ENCODE data around the gene MYBPC2.

MYBPC2 gene

GRCh38 chr19:50512999-50513745, 80.5 kb downstream of the MYBPC2 start:
- Histone ChIP-seq H3K9me3 (ENCODE audit: low read depth, low read length) (no peaks in the 10 kb centered on the region), H3K27ac (no peak overlapping the region), H3K9ac (ENCODE audit: insufficient read length) (no peak overlapping the region), H3K36me3 (ENCODE audit: insufficient read depth, low read length) (peaks cover 6% of the 10 kb centered on the region; the same call in 1 of the 2 replicates), H3K4me3 (no peak overlapping the region)
- TF ChIP-seq FOXP2 (optimal IDR thresholded peaks at IDR 0.05; ENCODE audit: control extremely low read depth, extremely low read length, insufficient read depth) = no peak
- no peak for TF ChIP-seq POLR2AphosphoS5 (IDR thresholded peaks at IDR 0.05; ENCODE audit: borderline replicate concordance, low read depth, low read length)
- no peak for TF ChIP-seq EZH2 (IDR thresholded peaks at IDR 0.05)
- no peak for DNase-seq (ENCODE audit: low read depth, low spot score)

DNA sequence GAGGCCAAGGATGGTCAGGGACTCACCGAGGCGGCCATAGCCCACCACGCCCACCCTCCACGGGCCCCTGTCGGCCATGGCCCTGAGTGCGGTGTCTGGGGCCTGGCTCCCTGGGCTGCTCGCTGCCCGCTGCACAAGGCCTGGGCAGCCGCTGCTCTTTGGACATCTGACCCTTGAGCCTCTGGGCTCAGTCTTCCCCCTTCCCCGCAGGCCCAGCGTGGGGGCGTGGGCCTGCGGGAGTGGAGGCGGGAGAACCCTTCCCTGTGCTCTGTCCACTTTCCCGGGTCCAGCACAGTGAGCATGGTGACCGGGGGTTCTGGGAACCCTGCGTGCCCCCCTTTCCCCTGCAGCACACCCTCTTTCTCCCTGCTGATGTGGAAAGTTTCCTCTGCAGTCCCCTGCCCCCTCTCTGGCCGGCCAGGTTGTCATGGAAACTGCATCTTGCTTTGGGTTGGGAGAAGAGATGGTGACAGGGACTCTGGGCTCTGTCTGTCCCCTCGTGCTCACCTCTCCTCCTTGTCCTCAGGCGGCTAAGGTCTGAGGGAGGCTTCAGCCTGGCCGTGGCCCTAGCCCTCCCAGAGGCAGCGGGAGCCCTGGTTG, 81.2 kb downstream of the MYBPC2 start, which contains the start of gene ASPDH:
Gene ASPDH (minus strand): TSS at position 168 of the 600 bp plus-strand sequence. CDS start 90 bp downstream, at position 78.
- no peak for DNase-seq (ENCODE audit: low read depth, low spot score)
- no peak within 1 kb of the TSS for H3K9ac ChIP-seq (ENCODE audit: insufficient read length)
- no peak within 1 kb of the TSS for H3K27ac ChIP-seq

DNA sequence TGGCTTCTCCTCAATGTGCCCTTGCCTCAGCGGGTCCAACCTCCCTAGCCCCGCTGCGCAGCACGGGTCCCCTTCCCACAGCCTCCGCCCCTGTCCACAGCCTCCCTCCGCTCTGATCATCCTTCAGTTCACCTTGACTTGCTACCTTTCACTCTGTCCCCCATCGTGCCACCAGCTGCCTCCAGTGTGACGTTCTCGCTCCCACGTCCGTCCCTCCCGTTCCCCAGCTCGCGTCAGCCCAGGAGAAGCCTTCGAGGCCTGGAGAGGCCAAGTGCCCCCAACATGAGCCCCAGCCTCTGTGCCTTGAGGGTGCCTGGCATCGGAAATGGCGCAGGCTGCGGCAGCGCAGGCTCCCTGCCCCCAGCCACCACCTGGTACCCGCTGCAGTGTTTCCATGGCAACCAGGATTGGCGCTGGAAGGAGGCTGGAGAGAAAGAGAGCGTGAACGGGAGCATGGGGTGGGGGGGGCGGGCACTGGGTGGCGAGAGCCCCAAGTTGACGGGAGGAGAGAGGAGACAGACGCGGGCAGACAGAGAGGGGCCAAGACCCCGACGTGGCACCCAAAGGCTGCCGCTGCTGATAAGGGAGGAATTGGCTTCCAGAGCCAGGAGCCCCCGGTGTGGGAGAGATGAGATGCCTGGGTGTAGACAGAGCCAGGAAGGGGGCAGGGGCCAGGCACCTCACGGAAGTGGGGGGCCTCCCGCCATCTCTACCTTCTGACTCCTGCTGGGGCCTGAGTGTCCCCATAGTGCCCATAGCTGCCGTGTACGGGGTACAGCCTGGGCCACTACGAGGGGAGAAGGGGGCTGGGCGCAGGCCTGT, 81.9 kb downstream of the MYBPC2 start:
- Histone ChIP-seq H3K36me3 (ENCODE audit: insufficient read depth, low read length) (peaks cover 16% of the 10 kb centered on the region; the same call in 1 of the 2 replicates), H3K4me3 (no peak overlapping the region), H3K27ac (no peak overlapping the region), H3K9me3 (ENCODE audit: low read depth, low read length) (no peaks in the 10 kb centered on the region), H3K9ac (ENCODE audit: insufficient read length) (no peak overlapping the region)
- no peak for TF ChIP-seq POLR2AphosphoS5 (IDR thresholded peaks at IDR 0.05; ENCODE audit: borderline replicate concordance, low read depth, low read length)
- no peak for TF ChIP-seq EZH2 (IDR thresholded peaks at IDR 0.05)
- no peak for DNase-seq (ENCODE audit: low read depth, low spot score)

More for the DNA sequence above, 81.2 kb downstream of the MYBPC2 start, which contains the start of gene ASPDH:
- no peak within 1 kb of the TSS for H3K4me3 ChIP-seq
- no peak for TF ChIP-seq FOXP2 (optimal IDR thresholded peaks at IDR 0.05; ENCODE audit: control extremely low read depth, extremely low read length, insufficient read depth)
- TF ChIP-seq POLR2AphosphoS5 (IDR thresholded peaks at IDR 0.05; ENCODE audit: borderline replicate concordance, low read depth, low read length) = no peak
- no peak for TF ChIP-seq EZH2 (IDR thresholded peaks at IDR 0.05)
- peaks cover 13% of the 10 kb centered on the region; the same call in 1 of the 2 replicates for H3K36me3 ChIP-seq (ENCODE audit: insufficient read depth, low read length)
- H3K9me3 ChIP-seq (ENCODE audit: low read depth, low read length) = no peaks in the 10 kb centered on the region

DNA sequence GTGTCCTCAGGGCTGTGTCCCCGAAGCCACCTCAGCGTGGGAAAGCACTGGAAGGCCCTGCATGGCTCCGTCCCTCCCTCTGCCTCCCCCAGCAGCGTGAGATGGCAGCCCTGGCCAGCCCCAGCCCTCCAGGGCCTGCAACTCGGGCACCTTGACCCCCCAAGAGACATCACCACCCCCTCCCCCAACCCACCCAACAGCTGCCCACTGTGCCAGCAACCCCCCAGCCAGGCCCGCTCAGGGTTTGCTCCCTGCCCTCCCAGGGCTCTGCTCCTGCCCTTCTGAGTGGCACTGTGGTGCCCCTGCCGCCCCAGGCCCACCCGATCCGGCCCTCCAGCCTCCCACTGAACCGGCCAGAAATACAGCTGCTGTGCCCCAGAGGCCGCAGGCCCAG, 82.5 kb downstream of the MYBPC2 start:
- Histone ChIP-seq H3K9me3 (ENCODE audit: low read depth, low read length) (no peaks in the 10 kb centered on the region), H3K4me3 (no peak overlapping the region), H3K9ac (ENCODE audit: insufficient read length) (no peak overlapping the region), H3K27ac (no peak overlapping the region), H3K36me3 (ENCODE audit: insufficient read depth, low read length) (peaks cover 16% of the 10 kb centered on the region; the same call in 1 of the 2 replicates)
- TF ChIP-seq POLR2AphosphoS5 (IDR thresholded peaks at IDR 0.05; ENCODE audit: borderline replicate concordance, low read depth, low read length) = no peak
- no peak for TF ChIP-seq FOXP2 (optimal IDR thresholded peaks at IDR 0.05; ENCODE audit: control extremely low read depth, extremely low read length, insufficient read depth)
- no peak for TF ChIP-seq EZH2 (IDR thresholded peaks at IDR 0.05)
- DNase-seq (ENCODE audit: low read depth, low spot score) = no peak

Measured in SK-N-MC (cell line).